HEK293T (cell line): Measurements from ENCODE around the gene MIA2.

ENCODE experiments used
- CTCF ChIA-PET: fragments of 350-600 bp; formaldehyde crosslinking; extraction: SDS; loops from one replicate; lab custom pipeline; 2021; ENCODE audit warnings: antibody characterized with exemption, inconsistent platforms; lab: Yijun Ruan, JAX
- POLR2A ChIA-PET: fragments of 350-600 bp; formaldehyde crosslinking; extraction: SDS; loops from one replicate; lab custom pipeline; 2020; ENCODE audit warnings: antibody characterized with exemption, inconsistent platforms; lab: Yijun Ruan, JAX
- DNase-seq: peaks from one replicate; pipeline ENCODE4 v3.0.0; 2012; ENCODE audit warnings: mixed read lengths; ENCODE audit errors: extremely low spot score
- ARNT ChIP-seq: fragments of 450-650 bp; IDR thresholded peaks from 2 replicates; pipeline ENCODE4 v1.6.1; 2017; ENCODE audit warnings: mild to moderate bottlenecking
- BHLHE40 ChIP-seq: fragments of 450-650 bp; IDR thresholded peaks from 2 replicates; pipeline ENCODE4 v1.6.1; 2016; ENCODE audit warnings: mild to moderate bottlenecking, moderate library complexity, borderline replicate concordance
- CTBP1 ChIP-seq: fragments of 450-650 bp; IDR thresholded peaks from 2 replicates; pipeline ENCODE4 v1.6.1; 2016; ENCODE audit warnings: borderline replicate concordance
- ELF4 ChIP-seq: fragments of 450-650 bp; IDR thresholded peaks from 2 replicates; pipeline ENCODE4 v1.6.1; 2017; ENCODE audit warnings: antibody characterized with exemption
- FOXA1 ChIP-seq: fragments of 450-650 bp; IDR thresholded peaks from 2 replicates; pipeline ENCODE4 v1.6.1; 2016; ENCODE audit warnings: mild to moderate bottlenecking
- FOXK2 ChIP-seq: fragments of 450-650 bp; IDR thresholded peaks from 2 replicates; pipeline ENCODE4 v1.6.1; 2016; ENCODE audit warnings: mild to moderate bottlenecking
- FOXM1 ChIP-seq: fragments of 450-650 bp; IDR thresholded peaks from 2 replicates; pipeline ENCODE4 v1.6.1; 2017; ENCODE audit warnings: mild to moderate bottlenecking, borderline replicate concordance
- HDGF ChIP-seq: fragments of 450-650 bp; IDR thresholded peaks from 2 replicates; pipeline ENCODE4 v1.6.1; 2017; ENCODE audit warnings: antibody characterized with exemption, borderline replicate concordance
- L3MBTL2 ChIP-seq: fragments of 450-650 bp; conservative IDR thresholded peaks from 2 replicates; pipeline ENCODE4 v1.6.1; 2016; ENCODE audit warnings: mild to moderate bottlenecking
- LEF1 ChIP-seq: fragments of 450-650 bp; IDR thresholded peaks from 2 replicates; pipeline ENCODE4 v1.6.1; 2017; ENCODE audit warnings: mild to moderate bottlenecking, borderline replicate concordance
- NFRKB ChIP-seq: fragments of 450-650 bp; IDR thresholded peaks from 2 replicates; pipeline ENCODE4 v1.6.1; 2016; ENCODE audit warnings: mild to moderate bottlenecking, moderate library complexity
- PKNOX1 ChIP-seq: fragments of 450-650 bp; IDR thresholded peaks from 2 replicates; pipeline ENCODE4 v1.6.1; 2016
- SP1 ChIP-seq: fragments of 450-650 bp; IDR thresholded peaks from 2 replicates; pipeline ENCODE4 v1.6.1; 2017
- SUZ12 ChIP-seq: fragments of 450-650 bp; IDR thresholded peaks from 2 replicates; pipeline ENCODE4 v1.6.1; 2016; ENCODE audit warnings: mild to moderate bottlenecking
- TARDBP ChIP-seq: fragments of 450-650 bp; IDR thresholded peaks from 2 replicates; pipeline ENCODE4 v1.6.1; 2016
- ZNF384 ChIP-seq: fragments of 450-650 bp; IDR thresholded peaks from 2 replicates; pipeline ENCODE4 v1.6.1; 2016

Gene MIA2

DNA sequence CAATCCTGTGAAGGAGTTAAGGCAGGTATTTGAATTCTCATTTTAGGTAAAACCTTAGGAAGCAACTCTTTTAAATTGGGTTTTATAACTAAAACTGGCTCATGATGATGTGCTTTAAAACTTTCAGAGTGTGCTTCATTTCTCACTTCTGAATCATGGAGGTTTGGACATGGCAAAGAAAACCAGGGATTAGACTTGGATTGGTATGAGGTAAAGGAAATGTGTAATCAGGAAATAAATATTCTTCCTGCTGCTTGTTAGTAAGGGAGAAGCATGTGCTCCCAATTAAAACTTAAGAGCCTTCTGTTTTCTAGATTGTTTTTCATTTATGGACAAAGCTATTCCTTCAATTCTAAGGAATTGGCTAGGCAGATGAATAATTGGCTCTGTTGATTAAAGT lies 141.1 kb downstream of the MIA2 start:
- TF ChIP-seq TARDBP (no peak), L3MBTL2 (no peak), BHLHE40 (no peak), SUZ12 (no peak), HDGF (no peak), ARNT (no peak), SP1 (no peak)
- ChIA-PET POLR2A (no interaction called here), CTCF (no interaction called here)
- DNase-seq, result no peak

DNA sequence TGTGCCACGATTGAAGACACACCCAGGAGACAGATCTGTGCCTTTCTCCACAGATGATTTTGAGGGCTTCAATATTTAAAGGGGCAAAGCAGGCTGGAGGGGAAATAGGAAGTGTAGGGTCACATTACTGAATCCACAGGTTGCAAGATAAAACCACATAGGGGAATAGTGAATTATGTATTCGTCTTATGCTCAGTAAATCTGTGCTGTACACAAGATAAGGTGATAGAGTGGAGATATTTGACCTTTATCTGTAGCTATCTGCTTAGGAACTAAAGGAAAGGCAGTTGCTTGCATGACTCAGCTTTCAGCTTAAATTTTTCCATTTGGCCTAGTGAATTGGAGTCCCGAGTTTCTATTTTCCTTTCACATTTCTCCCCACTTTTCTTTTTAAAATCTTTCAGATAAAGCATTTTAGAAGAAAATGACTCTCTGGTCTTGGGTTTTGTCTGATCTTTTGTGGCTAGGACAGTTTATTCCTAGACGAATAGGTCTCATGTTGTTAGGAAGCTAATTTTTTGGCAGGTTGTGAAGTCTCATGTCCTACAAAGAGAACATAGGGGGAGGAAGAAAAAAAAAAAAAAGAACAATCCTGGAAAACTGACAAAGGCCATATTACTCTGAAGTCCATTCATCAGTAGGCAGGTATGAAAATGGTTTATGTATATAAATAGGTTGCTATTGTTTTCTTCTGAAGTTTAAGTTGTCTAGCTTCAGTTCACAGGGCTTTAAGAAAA lies 143.1 kb downstream of the MIA2 start:
- CTCF ChIA-PET, result no interaction called here
- POLR2A ChIA-PET, result interaction anchor here (0.7 to 1.8 kb wide), 3 partner anchors 110 to 274 kb away, joined by 3 to 7 read pairs (median 4); partner anchors contain the start of genes SEC23A and TRAPPC6B
- TF ChIP-seq SUZ12, result no peak
- no peak for TF ChIP-seq PKNOX1
- no peak for TF ChIP-seq TARDBP
- no peak for TF ChIP-seq FOXA1
- no peak for TF ChIP-seq ZNF384
- TF ChIP-seq LEF1, result no peak
- TF ChIP-seq BHLHE40, result no peak
- no peak for TF ChIP-seq L3MBTL2
- no peak for TF ChIP-seq FOXK2
- no peak for TF ChIP-seq NFRKB
- no peak for TF ChIP-seq ELF4
- no peak for TF ChIP-seq SP1
- TF ChIP-seq FOXM1, result no peak
- TF ChIP-seq CTBP1, result no peak
- no peak for TF ChIP-seq ARNT
- no peak for TF ChIP-seq HDGF
- no peak for DNase-seq

DNA sequence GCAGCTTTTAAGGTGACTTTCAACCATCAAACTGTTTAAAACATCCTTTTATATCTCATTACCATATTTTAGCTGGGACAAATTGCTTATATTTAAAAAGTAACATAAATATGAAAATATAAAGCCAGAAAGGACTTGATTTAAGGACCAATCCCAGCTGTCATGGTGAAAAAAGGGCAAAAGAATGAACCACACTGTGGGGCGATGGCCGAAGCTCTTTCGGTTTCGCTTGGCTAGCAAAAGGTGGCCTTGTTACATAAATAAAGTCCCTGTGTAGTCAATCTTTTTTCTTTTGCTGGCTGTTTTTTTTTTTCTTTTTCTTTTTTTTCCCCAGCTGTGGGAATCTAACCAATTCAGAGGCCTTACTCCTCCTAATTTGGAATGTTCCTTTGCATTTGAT lies 147.7 kb downstream of the MIA2 start:
- ChIA-PET POLR2A (no interaction called here), CTCF (interaction anchor here (0.6 to 1.0 kb wide), 2 partner anchors 12 to 88 kb away, joined by 3 read pairs; no protein-coding TSS in a partner anchor)
- TF ChIP-seq FOXK2 (no peak), L3MBTL2 (no peak), ELF4 (no peak), NFRKB (no peak), SUZ12 (no peak), SP1 (no peak), BHLHE40 (no peak), ZNF384 (no peak), PKNOX1 (no peak), CTBP1 (no peak), TARDBP (no peak), FOXM1 (no peak), LEF1 (no peak)
- no peak for DNase-seq

GRCh38 chr14:39382463-39382862 lies 148.7 kb downstream of the MIA2 start:
- TF ChIP-seq BHLHE40, result no peak
- no peak for TF ChIP-seq FOXM1
- TF ChIP-seq LEF1, result no peak
- no peak for TF ChIP-seq CTBP1
- TF ChIP-seq HDGF, result no peak
- TF ChIP-seq ELF4, result no peak
- TF ChIP-seq ARNT, result no peak
- TF ChIP-seq PKNOX1, result no peak
- no peak for TF ChIP-seq ZNF384
- POLR2A ChIA-PET, result no interaction called here
- no peak for DNase-seq
- CTCF ChIA-PET, result interaction anchor here (0.6 to 1.0 kb wide), 2 partner anchors 13 to 16 kb away, joined by 3 to 14 read pairs; no protein-coding TSS in a partner anchor

- no peak for TF ChIP-seq ELF4
- no peak for TF ChIP-seq L3MBTL2
- CTCF ChIA-PET, result no interaction called here
- no peak for DNase-seq
- POLR2A ChIA-PET, result interaction anchor here (1.2 kb wide), 1 partner anchor 280 kb away, joined by 3 read pairs; the partner anchor contains the start of gene SEC23A
Measured at GRCh38 chr14:39383026-39383660, 149.4 kb downstream of the MIA2 start.

GRCh38 chr14:39383741-39384140 lies 150.0 kb downstream of the MIA2 start:
- ChIA-PET CTCF (no interaction called here), POLR2A (interaction anchor here (1.2 kb wide), 1 partner anchor 281 kb away, joined by 3 read pairs; the partner anchor contains the start of gene SEC23A)
- TF ChIP-seq LEF1 (no peak), FOXA1 (no peak), HDGF (no peak), CTBP1 (no peak), ZNF384 (no peak), ELF4 (no peak), PKNOX1 (no peak), ARNT (no peak), SUZ12 (no peak)
- no peak for DNase-seq
